HepG2 (cell line): Measurements from ENCODE around the gene FITM1. TPM values are rescaled to one million over a fixed set of nuclear protein-coding genes. Genes with fewer than 3 reads are reported as not detected.

Source experiments
- CENPBD1 ChIP-seq: sonication (generic); formaldehyde crosslinking; IDR thresholded peaks from 2 replicates; pipeline ENCODE4 v1.8.0; 2022; ENCODE audit warnings: missing genetic modification reagents, low read depth, mild to moderate bottlenecking, borderline replicate concordance
- ESRRA ChIP-seq: sonication (generic); formaldehyde crosslinking; IDR thresholded peaks from 2 replicates; pipeline ENCODE4 v1.5.1; 2020; ENCODE audit warnings: mild to moderate bottlenecking, low read depth, missing genetic modification reagents
- GATAD1 ChIP-seq: IDR thresholded peaks from 2 replicates; pipeline ENCODE4 v1.6.1; 2016; ENCODE audit warnings: missing genetic modification reagents, missing compliant biosample characterization
- HBP1 ChIP-seq: IDR thresholded peaks from 2 replicates; pipeline ENCODE4 v1.6.1; 2016; ENCODE audit warnings: low read depth, control low read depth
- HIVEP1 ChIP-seq: sonication (generic); formaldehyde crosslinking; IDR thresholded peaks from 2 replicates; pipeline ENCODE4 v1.4.0; 2020; ENCODE audit warnings: mild to moderate bottlenecking, missing genetic modification reagents
- MTA3 ChIP-seq: sonication (generic); formaldehyde crosslinking; IDR thresholded peaks from 2 replicates; pipeline ENCODE4 v1.4.0; 2020; ENCODE audit warnings: missing genetic modification reagents
- PRPF4 ChIP-seq: fragments of 200-400 bp; formaldehyde crosslinking; IDR thresholded peaks from 2 replicates; pipeline ENCODE4 v1.6.1; 2016; ENCODE audit warnings: low read length, low read depth; ENCODE audit not compliant: poor library complexity, severe bottlenecking
- SMAD3 ChIP-seq: sonication (generic); formaldehyde crosslinking; IDR thresholded peaks from 2 replicates; pipeline ENCODE4 v1.4.0; 2020; ENCODE audit warnings: missing genetic modification reagents
- U2AF2 ChIP-seq: fragments of 200-400 bp; formaldehyde crosslinking; IDR thresholded peaks from 2 replicates; pipeline ENCODE4 v1.6.1; 2017; ENCODE audit warnings: low read depth, mild to moderate bottlenecking, low read length
- ZKSCAN5 ChIP-seq: sonication (generic); formaldehyde crosslinking; IDR thresholded peaks from 2 replicates; pipeline ENCODE4 v1.5.1; 2020; ENCODE audit warnings: mild to moderate bottlenecking, missing genetic modification reagents
- ZKSCAN8 ChIP-seq: IDR thresholded peaks from 2 replicates; pipeline ENCODE4 v1.6.1; 2016; ENCODE audit warnings: borderline replicate concordance, missing genetic modification reagents, missing compliant biosample characterization
- ZNF260 ChIP-seq: sonication (generic); formaldehyde crosslinking; IDR thresholded peaks from 2 replicates; pipeline ENCODE4 v1.4.0; 2020; ENCODE audit warnings: missing genetic modification reagents, low read depth, mild to moderate bottlenecking, borderline replicate concordance
- ZNF367 ChIP-seq: sonication (generic); formaldehyde crosslinking; IDR thresholded peaks from 2 replicates; pipeline ENCODE4 v1.4.0; 2020; ENCODE audit warnings: missing genetic modification reagents, borderline replicate concordance
- ZNF430 ChIP-seq: sonication (generic); formaldehyde crosslinking; IDR thresholded peaks from 2 replicates; pipeline ENCODE4 v1.9.0; 2021; ENCODE audit warnings: mild to moderate bottlenecking, missing genetic modification reagents
- ZNF547 ChIP-seq: sonication (generic); formaldehyde crosslinking; IDR thresholded peaks from 2 replicates; pipeline ENCODE4 v1.5.1; 2020; ENCODE audit warnings: mild to moderate bottlenecking, missing genetic modification reagents
- ZNF720 ChIP-seq: sonication (generic); formaldehyde crosslinking; IDR thresholded peaks from 2 replicates; pipeline ENCODE4 v1.4.0; 2020; ENCODE audit warnings: missing genetic modification reagents
- ZNF839 ChIP-seq: sonication (generic); formaldehyde crosslinking; IDR thresholded peaks from 2 replicates; pipeline ENCODE4 v1.4.0; 2020; ENCODE audit warnings: missing genetic modification reagents, mild to moderate bottlenecking, borderline replicate concordance
- polyA plus RNA-seq, 8 experiments: library from polyadenylated mRNA; depleted of rRNA in 3 of 8; stranded (reverse) in 7 of 8; unstranded in 1 of 8; fragments of >200 nt; fragmentation: Illumina TruSeq in 4 of 8; extraction: Trizol in 4 of 8; gene quantifications; 2 replicates each; pipeline versions ENCODE4 v1.2.1 to v1.2.3, GENCODE V29; 2011 to 2016; ENCODE audit warnings: low read depth in 4 of 8, missing spikeins in 1 of 8, mixed read lengths in 1 of 8; ENCODE audit not compliant: insufficient read depth in 1 of 8
- total RNA-seq, 5 experiments: library from RNA; depleted of rRNA; stranded (reverse); fragments of >200 nt; fragmentation: Illumina TruSeq; extraction: Trizol; gene quantifications; 2 replicates each; pipeline ENCODE4 v1.2.3, GENCODE V29; 2016; ENCODE audit warnings: low read depth in 1 of 5
- TF ChIP-seq, protein P1 (sequence below): sonication (generic); formaldehyde crosslinking; IDR thresholded peaks from 2 replicates; pipeline ENCODE4 v1.9.0; 2021; ENCODE audit warnings: missing genetic modification reagents, borderline replicate concordance
- TF ChIP-seq, protein P2 (sequence below): sonication (generic); formaldehyde crosslinking; IDR thresholded peaks from 2 replicates; pipeline ENCODE4 v1.9.0; 2021; ENCODE audit warnings: missing genetic modification reagents, mild to moderate bottlenecking, borderline replicate concordance
- TF ChIP-seq, protein P3 (sequence below): sonication (generic); formaldehyde crosslinking; conservative IDR thresholded peaks from 2 replicates; pipeline ENCODE4 v1.4.0; 2020; ENCODE audit warnings: mild to moderate bottlenecking, missing genetic modification reagents, moderate library complexity

The FITM1 gene
- total and polyA plus RNA-seq, 2 of the 13 experiments (the other 11 are each of a cell fraction or from before 2014, with no cell fraction given), result 2.7 to 5.8 TPM

- TF ChIP-seq CENPBD1 (CRISPR knock-in tag) (no peak), ZKSCAN5 (CRISPR knock-in tag) (peak; percentile 93), HBP1 (peak; percentile 98), SMAD3 (peak; percentile 99), GATAD1 (CRISPR knock-in tag) (peak; percentile 88), ZKSCAN8 (CRISPR knock-in tag) (peak; percentile 98), ZNF839 (CRISPR knock-in tag) (no peak), ZNF260 (peak; percentile 82; the same call in 1 of the 2 replicates), ZNF720 (CRISPR knock-in tag) (peak; percentile 94; the same call in 1 of the 2 replicates), ZNF367 (no peak; the same call in 1 of the 2 replicates), HIVEP1 (CRISPR knock-in tag) (peak; percentile 98), ESRRA (CRISPR knock-in tag) (peak; percentile 97), MTA3 (CRISPR knock-in tag) (no peak), PRPF4 (no peak), ZNF547 (peak; percentile 95), U2AF2 (peak; percentile 92), ZNF430 (CRISPR knock-in tag) (peak; percentile 100)
- TF ChIP-seq, protein P1, sequence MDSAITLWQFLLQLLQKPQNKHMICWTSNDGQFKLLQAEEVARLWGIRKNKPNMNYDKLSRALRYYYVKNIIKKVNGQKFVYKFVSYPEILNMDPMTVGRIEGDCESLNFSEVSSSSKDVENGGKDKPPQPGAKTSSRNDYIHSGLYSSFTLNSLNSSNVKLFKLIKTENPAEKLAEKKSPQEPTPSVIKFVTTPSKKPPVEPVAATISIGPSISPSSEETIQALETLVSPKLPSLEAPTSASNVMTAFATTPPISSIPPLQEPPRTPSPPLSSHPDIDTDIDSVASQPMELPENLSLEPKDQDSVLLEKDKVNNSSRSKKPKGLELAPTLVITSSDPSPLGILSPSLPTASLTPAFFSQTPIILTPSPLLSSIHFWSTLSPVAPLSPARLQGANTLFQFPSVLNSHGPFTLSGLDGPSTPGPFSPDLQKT (CRISPR knock-in tag), result no peak; the same call in 1 of the 2 replicates
- TF ChIP-seq, protein P2, sequence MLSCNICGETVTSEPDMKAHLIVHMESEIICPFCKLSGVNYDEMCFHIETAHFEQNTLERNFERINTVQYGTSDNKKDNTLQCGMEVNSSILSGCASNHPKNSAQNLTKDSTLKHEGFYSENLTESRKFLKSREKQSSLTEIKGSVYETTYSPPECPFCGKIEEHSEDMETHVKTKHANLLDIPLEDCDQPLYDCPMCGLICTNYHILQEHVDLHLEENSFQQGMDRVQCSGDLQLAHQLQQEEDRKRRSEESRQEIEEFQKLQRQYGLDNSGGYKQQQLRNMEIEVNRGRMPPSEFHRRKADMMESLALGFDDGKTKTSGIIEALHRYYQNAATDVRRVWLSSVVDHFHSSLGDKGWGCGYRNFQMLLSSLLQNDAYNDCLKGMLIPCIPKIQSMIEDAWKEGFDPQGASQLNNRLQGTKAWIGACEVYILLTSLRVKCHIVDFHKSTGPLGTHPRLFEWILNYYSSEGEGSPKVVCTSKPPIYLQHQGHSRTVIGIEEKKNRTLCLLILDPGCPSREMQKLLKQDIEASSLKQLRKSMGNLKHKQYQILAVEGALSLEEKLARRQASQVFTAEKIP (CRISPR knock-in tag), result no peak
- TF ChIP-seq, protein P3, sequence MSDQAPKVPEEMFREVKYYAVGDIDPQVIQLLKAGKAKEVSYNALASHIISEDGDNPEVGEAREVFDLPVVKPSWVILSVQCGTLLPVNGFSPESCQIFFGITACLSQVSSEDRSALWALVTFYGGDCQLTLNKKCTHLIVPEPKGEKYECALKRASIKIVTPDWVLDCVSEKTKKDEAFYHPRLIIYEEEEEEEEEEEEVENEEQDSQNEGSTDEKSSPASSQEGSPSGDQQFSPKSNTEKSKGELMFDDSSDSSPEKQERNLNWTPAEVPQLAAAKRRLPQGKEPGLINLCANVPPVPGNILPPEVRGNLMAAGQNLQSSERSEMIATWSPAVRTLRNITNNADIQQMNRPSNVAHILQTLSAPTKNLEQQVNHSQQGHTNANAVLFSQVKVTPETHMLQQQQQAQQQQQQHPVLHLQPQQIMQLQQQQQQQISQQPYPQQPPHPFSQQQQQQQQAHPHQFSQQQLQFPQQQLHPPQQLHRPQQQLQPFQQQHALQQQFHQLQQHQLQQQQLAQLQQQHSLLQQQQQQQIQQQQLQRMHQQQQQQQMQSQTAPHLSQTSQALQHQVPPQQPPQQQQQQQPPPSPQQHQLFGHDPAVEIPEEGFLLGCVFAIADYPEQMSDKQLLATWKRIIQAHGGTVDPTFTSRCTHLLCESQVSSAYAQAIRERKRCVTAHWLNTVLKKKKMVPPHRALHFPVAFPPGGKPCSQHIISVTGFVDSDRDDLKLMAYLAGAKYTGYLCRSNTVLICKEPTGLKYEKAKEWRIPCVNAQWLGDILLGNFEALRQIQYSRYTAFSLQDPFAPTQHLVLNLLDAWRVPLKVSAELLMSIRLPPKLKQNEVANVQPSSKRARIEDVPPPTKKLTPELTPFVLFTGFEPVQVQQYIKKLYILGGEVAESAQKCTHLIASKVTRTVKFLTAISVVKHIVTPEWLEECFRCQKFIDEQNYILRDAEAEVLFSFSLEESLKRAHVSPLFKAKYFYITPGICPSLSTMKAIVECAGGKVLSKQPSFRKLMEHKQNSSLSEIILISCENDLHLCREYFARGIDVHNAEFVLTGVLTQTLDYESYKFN (CRISPR knock-in tag), result peak; percentile 98
Observed at GRCh38 chr14:24095271-24096068, 35.0 kb upstream of the FITM1 start (continued).
